Activated CD4-positive, CD25-positive, alpha-beta regulatory T cell (primary cell): ENCODE results near the gene NCCRP1.

Experiments
- DNase-seq, 4 experiments: peaks; one replicate each; lab custom pipeline; 2025; lab: John Stamatoyannopoulos, UW

NCCRP1 gene

DNA sequence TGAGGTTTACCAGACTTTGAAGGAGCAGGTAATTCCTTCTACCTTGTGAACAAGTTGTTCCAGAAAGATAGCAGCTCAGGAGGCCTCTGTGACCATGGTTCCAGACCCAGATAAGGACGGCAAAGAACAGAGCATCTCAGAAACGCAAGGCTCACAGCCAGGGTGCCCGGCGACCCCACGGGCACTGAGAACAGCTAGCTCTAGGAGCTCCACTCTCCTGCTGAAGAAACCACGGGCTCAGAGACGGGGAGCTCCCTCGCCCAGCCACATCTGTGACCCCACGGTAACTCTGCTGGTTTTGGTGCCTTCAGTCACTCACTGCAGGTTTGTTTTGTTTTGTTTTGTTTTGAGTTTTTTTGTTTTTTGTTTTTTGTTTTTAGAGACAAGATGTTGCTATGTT, 16.0 kb upstream of the NCCRP1 start:
- no peak for DNase-seq

GRCh38 chr19:39181500-39182173, 15.1 kb upstream of the NCCRP1 start:
- no peak for DNase-seq

DNA sequence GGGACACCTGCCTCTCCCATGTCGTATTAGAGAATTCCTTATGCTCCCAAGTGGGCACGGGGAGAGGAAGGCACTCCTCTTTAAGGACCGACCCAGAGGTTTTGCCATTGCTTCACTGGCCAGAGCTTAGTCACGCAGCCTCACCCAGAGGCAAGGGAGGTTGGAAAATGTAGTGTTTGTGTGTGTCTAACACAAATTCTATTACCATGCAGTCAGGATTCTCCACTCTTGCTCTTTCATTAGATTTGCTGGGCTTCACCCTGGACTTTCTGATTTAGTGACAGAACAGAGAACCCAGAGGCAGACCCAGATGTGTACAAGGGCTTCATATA, 14.6 kb upstream of the NCCRP1 start:
- DNase-seq: no peak

- no peak for DNase-seq
These were observed 13.7 kb upstream of the NCCRP1 start for GRCh38 chr19:39183104-39183503.

DNA sequence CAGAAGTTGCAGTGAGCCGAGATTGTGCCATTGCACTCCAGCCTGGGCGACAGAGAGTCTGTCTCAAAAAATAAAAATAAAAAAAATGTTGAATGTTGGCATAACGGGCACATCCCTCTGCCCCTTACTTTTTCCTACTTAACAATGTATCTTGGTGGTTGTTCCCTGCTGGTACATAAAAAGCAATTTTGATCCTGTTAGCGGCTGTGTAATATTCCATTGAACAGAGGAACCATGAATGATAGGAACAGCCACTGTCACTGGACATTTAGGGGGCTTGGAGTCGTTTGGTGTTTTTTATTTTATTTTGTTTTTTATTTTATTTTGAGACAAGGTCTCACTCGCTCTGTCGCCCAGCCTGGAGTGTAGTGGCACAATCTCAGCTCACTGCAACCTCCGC, 10.4 kb upstream of the NCCRP1 start:
- DNase-seq: no peak

DNA sequence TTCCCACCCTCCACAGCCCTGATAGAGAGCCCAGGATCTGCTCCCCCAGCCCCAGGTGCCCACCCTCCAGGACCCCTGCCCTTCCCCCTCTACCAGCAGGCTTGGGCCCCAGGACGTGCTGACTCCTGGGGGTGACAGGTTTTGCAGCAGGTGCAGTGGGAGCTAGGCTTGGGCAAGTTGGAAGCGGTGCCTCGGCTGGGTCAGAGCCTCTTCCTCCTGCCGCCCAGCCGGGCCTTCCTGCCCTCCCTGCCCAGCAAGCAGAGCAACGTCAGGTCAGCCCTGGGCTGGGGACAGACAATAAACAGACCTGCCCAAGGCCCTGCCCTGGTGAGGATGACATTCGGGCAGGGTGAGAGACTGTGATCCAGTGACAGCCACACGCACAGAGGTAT, 9.2 kb upstream of the NCCRP1 start:
- no peak for DNase-seq

DNA sequence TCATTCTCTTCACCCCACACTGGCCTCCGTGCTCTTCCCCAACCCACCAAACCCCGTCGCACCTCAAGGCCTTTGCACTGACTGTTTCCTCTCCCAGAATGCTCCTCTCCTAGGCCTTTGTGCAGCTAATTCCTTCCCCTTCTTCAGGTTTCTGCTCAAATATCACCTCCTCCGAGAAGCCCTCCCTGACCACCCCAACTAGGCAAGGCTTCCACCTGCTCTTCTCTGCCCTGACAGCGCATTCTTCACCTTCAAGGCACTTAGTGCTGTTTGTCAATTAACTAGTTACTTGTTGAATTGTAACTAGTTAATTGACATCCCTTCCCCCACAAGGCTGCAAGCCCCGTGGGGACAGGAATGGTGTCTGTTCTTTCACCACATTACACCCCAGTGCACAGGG, 7.8 kb upstream of the NCCRP1 start:
- DNase-seq: no peak

DNA sequence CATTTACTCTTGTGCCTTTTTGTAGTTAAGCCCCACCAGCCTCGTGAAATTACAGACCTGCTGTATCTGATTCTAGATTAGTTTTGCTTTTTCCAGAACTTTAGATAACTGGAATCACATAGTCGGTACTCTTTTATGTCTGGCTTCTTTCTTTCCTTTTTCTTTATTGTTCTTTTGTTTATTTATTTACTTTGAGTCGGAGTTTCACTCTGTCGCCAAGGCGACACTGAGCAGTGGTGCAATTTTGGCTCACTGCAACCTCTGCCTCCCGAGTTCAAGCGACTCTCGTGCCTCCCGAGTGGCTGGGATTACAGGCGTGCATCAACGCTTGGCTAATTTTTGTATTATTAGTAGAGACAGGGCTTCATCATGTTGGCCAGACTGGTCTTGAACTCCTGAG, 6.0 kb upstream of the NCCRP1 start:
- no peak for DNase-seq

DNA sequence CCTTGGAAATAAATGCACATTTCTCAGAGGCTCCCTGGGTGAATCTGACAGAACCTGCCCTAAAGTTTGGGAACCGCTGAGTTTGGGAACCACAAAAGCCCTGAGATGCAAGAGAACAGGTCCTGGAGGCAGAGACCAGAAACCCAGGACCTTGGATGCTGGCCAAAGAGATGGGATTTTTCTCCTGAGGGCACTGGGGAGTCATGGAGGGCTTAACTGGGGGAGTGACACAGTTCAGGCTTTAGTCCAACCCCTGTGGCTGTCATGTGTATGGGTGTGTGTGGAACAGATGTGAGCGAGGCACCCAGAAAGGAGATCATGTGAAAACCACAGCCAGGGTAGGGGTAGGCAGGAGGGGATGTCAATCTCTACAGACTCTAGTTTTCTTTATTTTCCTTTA, 3.9 kb upstream of the NCCRP1 start:
- no peak for DNase-seq

- no peak for DNase-seq
These were observed 3.0 kb upstream of the NCCRP1 start for GRCh38 chr19:39193803-39194202.

- no peak for DNase-seq
These were observed 1.8 kb upstream of the NCCRP1 start for GRCh38 chr19:39194832-39195542.

GRCh38 chr19:39195755-39196154, 1.0 kb upstream of the NCCRP1 start:
- no peak for DNase-seq

GRCh38 chr19:39196320-39196719, 444 bp upstream of the NCCRP1 start:
- DNase-seq: no peak

GRCh38 chr19:39197808-39198207, 1.0 kb downstream of the NCCRP1 start:
- DNase-seq: no peak

DNA sequence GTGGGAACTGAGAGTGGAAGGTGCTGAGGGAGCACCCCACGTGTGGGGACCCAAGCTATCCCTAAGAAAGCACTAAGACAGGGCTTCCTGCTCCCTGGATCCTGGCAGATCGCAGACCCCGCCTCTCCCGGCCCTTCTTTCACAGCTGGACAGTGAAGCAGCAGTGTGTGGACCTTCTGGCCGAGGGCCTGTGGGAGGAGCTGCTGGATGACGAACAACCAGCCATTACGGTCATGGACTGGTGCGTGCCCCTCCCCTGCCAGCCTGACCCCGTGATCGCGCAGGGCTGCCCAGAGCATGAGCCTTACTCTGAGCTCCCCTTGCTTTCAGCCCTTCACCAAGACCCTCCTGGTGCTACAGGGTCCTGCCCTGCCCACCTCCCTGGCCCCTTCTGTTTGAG, 2.3 kb downstream of the NCCRP1 start:
- no peak for DNase-seq

GRCh38 chr19:39200066-39200802, 3.5 kb downstream of the NCCRP1 start:
- DNase-seq: no peak

GRCh38 chr19:39200803-39201115, 4.0 kb downstream of the NCCRP1 start:
- no peak for DNase-seq

- no peak for DNase-seq
These were observed 6.2 kb downstream of the NCCRP1 start for GRCh38 chr19:39202998-39203355.

GRCh38 chr19:39203372-39204341, 6.9 kb downstream of the NCCRP1 start, which contains the start of gene SYCN:
TSS of gene SYCN (minus strand) at chr19:39204263. CDS start at chr19:39204254, 9 bp downstream.
- DNase-seq: no peak

GRCh38 chr19:39205449-39205764, 8.6 kb downstream of the NCCRP1 start:
- no peak for DNase-seq

- DNase-seq: no peak
These were observed 9.4 kb downstream of the NCCRP1 start for GRCh38 chr19:39206122-39206521.

- no peak for DNase-seq
These were observed 10.6 kb downstream of the NCCRP1 start for GRCh38 chr19:39207293-39207836.
